ENCODE results near the gene TRIO. TPM values are rescaled to one million over a fixed set of nuclear protein-coding genes. Genes with fewer than 3 reads are reported as not detected.

TRIO gene
- total and polyA plus RNA-seq, 4 donors, result 23.8 to 243 (median 110) TPM

DNA sequence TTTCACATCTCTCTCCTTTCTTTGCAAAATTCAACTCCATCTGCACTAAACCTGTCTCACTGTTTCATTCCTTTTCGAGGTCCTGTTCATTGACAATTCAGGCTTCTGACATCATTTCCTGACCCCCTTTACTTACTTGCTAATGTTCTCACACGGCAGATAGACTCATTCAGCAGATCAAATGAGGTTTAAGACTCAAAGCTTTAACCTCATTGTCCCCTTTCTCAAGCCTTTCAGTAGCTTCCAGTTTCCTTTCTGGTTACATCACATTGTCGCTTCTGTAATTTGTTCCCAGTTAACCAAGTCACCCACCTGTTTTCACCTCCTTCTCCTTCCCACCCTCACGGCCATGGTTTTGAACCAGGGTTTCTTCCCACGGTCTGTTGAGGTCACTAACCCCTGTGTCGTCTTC lies 295.1 kb downstream of the TRIO start:
- Histone ChIP-seq H3K9ac (ENCODE audit: insufficient read depth in 1 of 2, low read length in 2 of 2) (no peak overlapping the region), H3K4me3 (no peak overlapping the region), H3K27me3 (ENCODE audit: control insufficient read depth in 3 of 3, insufficient read depth in 3 of 3, low read length in 2 of 3) (no peaks in the 10 kb centered on the region), H3K9me3 (ENCODE audit: control insufficient read depth in 4 of 4, insufficient read depth in 3 of 4, low read length in 3 of 4) (no peaks in the 10 kb centered on the region), H3K36me3 (ENCODE audit: control insufficient read depth in 4 of 4, insufficient read depth in 4 of 4, low read length in 4 of 4) (peaks cover 0 to 15% (median 2%) of the 10 kb centered on the region in 4 donors), H3K4me1 (ENCODE audit: control insufficient read depth in 5 of 5, insufficient read depth in 5 of 5, low read length in 5 of 5) (peaks cover 0 to 24% (median 6%) of the 10 kb centered on the region in 5 donors), H3K27ac (ENCODE audit: low read depth in 1 of 2, low read length in 1 of 2) (no peak overlapping the region)
- DNase-seq, result no peak
- 64 to 78% methylated on average over 6 of the region's 6 CpGs for WGBS, 2 donors
- ATAC-seq (ENCODE audit: insufficient read depth, low FRiP score), result no peak
- TF ChIP-seq, protein P1, sequence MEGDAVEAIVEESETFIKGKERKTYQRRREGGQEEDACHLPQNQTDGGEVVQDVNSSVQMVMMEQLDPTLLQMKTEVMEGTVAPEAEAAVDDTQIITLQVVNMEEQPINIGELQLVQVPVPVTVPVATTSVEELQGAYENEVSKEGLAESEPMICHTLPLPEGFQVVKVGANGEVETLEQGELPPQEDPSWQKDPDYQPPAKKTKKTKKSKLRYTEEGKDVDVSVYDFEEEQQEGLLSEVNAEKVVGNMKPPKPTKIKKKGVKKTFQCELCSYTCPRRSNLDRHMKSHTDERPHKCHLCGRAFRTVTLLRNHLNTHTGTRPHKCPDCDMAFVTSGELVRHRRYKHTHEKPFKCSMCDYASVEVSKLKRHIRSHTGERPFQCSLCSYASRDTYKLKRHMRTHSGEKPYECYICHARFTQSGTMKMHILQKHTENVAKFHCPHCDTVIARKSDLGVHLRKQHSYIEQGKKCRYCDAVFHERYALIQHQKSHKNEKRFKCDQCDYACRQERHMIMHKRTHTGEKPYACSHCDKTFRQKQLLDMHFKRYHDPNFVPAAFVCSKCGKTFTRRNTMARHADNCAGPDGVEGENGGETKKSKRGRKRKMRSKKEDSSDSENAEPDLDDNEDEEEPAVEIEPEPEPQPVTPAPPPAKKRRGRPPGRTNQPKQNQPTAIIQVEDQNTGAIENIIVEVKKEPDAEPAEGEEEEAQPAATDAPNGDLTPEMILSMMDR (IDR thresholded peaks at IDR 0.05; ENCODE audit: control extremely low read depth, extremely low read depth), result no peak

DNA sequence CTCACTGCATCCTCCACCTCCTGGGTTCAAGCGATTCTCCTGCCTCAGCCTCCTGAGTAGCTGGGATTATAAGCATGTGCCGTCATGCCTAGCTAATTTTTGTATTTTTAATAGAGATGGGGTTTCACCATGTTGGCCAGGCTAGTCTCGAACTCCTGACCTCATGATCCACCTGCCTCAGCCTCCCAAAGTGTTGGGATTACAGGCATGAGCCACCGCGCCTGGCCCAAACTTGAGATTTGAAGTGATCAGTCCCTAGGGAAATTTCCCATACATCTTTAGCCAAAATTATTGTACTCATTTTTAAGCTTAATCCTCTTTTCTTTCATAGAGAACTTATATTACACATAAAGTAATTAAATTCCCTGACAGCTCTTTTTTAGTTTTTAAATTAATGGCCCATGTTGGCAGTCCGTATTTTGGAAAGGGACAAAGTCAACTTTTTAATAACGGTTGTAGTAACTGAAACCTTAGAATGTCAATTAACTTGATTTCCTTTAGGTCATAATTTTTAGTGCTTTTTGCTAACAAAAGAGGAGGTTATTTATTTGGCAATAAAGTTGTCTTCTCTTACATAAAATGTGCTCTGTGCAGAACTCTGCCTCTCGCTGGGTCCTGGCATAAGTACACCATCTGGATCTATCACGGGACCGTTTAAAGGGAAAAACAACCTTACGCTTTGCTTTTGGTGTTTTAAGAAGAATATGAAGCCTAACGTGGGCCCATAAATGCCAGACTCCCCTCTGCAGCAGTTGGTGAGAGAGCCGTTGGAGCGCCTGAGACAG lies 296.1 kb downstream of the TRIO start:
- no peak for DNase-seq
- ATAC-seq (ENCODE audit: insufficient read depth, low FRiP score), result no peak
- Histone ChIP-seq H3K4me3 (no peak overlapping the region), H3K27me3 (ENCODE audit: control insufficient read depth in 3 of 3, insufficient read depth in 3 of 3, low read length in 2 of 3) (no peaks in the 10 kb centered on the region), H3K4me1 (ENCODE audit: control insufficient read depth in 5 of 5, insufficient read depth in 5 of 5, low read length in 5 of 5) (peaks cover 0 to 24% (median 9%) of the 10 kb centered on the region in 5 donors), H3K27ac (ENCODE audit: low read depth in 1 of 2, low read length in 1 of 2) (no peak overlapping the region), H3K9ac (ENCODE audit: insufficient read depth in 1 of 2, low read length in 2 of 2) (no peak overlapping the region), H3K9me3 (ENCODE audit: control insufficient read depth in 4 of 4, insufficient read depth in 3 of 4, low read length in 3 of 4) (no peaks in the 10 kb centered on the region), H3K36me3 (ENCODE audit: control insufficient read depth in 4 of 4, insufficient read depth in 4 of 4, low read length in 4 of 4) (peaks cover 0 to 13% (median 2%) of the 10 kb centered on the region in 4 donors)
- TF ChIP-seq, protein P1 (IDR thresholded peaks at IDR 0.05; ENCODE audit: control extremely low read depth, extremely low read depth), result no peak
- WGBS, 2 donors, result 83 to 93% methylated on average over 14 of the region's 14 CpGs

DNA sequence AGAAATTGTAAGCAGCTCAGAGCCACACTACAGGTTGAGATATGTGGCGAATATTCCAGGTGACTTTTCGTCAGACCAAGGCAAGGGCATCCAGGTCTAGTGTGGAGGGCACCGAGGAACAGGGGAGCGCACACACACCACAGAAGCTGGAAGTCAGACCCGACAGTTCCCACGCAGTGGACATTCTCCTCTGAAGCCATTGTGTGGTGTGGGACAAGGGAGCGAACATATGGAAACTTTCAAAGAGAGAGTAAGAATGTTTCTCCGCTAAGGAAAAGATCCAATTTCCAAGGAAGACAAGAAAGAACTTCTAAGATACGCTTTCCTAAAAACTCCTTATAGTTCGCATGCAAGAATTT lies 297.1 kb downstream of the TRIO start:
- 81 to 86% methylated on average over 10 of the region's 10 CpGs for WGBS, 2 donors
- Histone ChIP-seq H3K9me3 (ENCODE audit: control insufficient read depth in 4 of 4, insufficient read depth in 3 of 4, low read length in 3 of 4) (no peaks in the 10 kb centered on the region), H3K9ac (ENCODE audit: insufficient read depth in 1 of 2, low read length in 2 of 2) (peak overlapping the region in 1 of 2 donors; percentile 26), H3K27ac (ENCODE audit: low read depth in 1 of 2, low read length in 1 of 2) (peak overlapping the region; percentile 3 to 30), H3K4me3 (no peak overlapping the region), H3K4me1 (ENCODE audit: control insufficient read depth in 5 of 5, insufficient read depth in 5 of 5, low read length in 5 of 5) (peaks cover 0 to 26% (median 10%) of the 10 kb centered on the region in 5 donors), H3K36me3 (ENCODE audit: control insufficient read depth in 4 of 4, insufficient read depth in 4 of 4, low read length in 4 of 4) (peaks cover 0 to 13% (median 2%) of the 10 kb centered on the region in 4 donors), H3K27me3 (ENCODE audit: control insufficient read depth in 3 of 3, insufficient read depth in 3 of 3, low read length in 2 of 3) (no peaks in the 10 kb centered on the region)
- ATAC-seq (ENCODE audit: insufficient read depth, low FRiP score), result no peak
- TF ChIP-seq, protein P1 (IDR thresholded peaks at IDR 0.05; ENCODE audit: control extremely low read depth, extremely low read depth), result no peak
- no peak for DNase-seq

All from lung (tissue), 12 donors.